WTC11 (cell line): ENCODE data around the gene KRT222. TPM values are rescaled to one million over a fixed set of nuclear protein-coding genes. Genes with fewer than 3 reads are reported as not detected.
A peak's percentile ranks its signal among the peaks of the same experiment; 100 is the strongest.

ENCODE experiments used
- ATAC-seq: fragments of 200-7000 bp; cut with Tn5 transposase; 2 replicates; pipeline ENCODE4 v1.10.0; 2021; ENCODE audit warnings: mild to moderate bottlenecking, moderate library complexity
- CTCF ChIA-PET: fragments of 300-600 bp; sonication (Branson Sonifier 250); formaldehyde crosslinking; loops from one replicate; lab custom pipeline; 2021; ENCODE audit warnings: antibody characterized with exemption; lab: Charles Lee
- POLR2A ChIA-PET: fragments of 350-600 bp; sonication (Branson Sonifier 250); formaldehyde crosslinking; loops from one replicate; lab custom pipeline; 2021; ENCODE audit warnings: antibody characterized with exemption; lab: Charles Lee
- DNase-seq: peaks from one replicate; pipeline ENCODE4 v3.0.0; 2021; ENCODE audit warnings: low spot score
- H3K27ac Mint-ChIP-seq: 2 replicates; pipeline ENCODE4 v1.8.0; 2021; ENCODE audit warnings: mixed read lengths
- H3K27me3 Mint-ChIP-seq: 2 replicates; pipeline ENCODE4 v1.8.0; 2021; ENCODE audit warnings: low read depth, mild to moderate bottlenecking, moderate library complexity, mixed read lengths
- H3K36me3 Mint-ChIP-seq: 2 replicates; pipeline ENCODE4 v1.8.0; 2021; ENCODE audit warnings: mixed read lengths
- H3K4me1 Mint-ChIP-seq: 2 replicates; pipeline ENCODE4 v1.8.0; 2022; ENCODE audit warnings: mixed read lengths
- H3K4me3 Mint-ChIP-seq: 2 replicates; pipeline ENCODE4 v1.8.0; 2021; ENCODE audit warnings: mild to moderate bottlenecking, moderate library complexity, mixed read lengths
- H3K9me3 Mint-ChIP-seq: 2 replicates; pipeline ENCODE4 v1.8.0; 2021; ENCODE audit warnings: mixed read lengths
- ATF2 ChIP-seq: sonication (generic); formaldehyde crosslinking; IDR thresholded peaks from 2 replicates; pipeline ENCODE4 v1.8.1; 2022; ENCODE audit warnings: low read depth, missing genetic modification reagents, borderline replicate concordance
- E2F1 ChIP-seq: sonication (generic); formaldehyde crosslinking; IDR thresholded peaks from 2 replicates; pipeline ENCODE4 v1.8.0; 2022; ENCODE audit warnings: mild to moderate bottlenecking, missing genetic modification reagents
- ELF4 ChIP-seq: sonication (generic); formaldehyde crosslinking; IDR thresholded peaks from 2 replicates; pipeline ENCODE4 v1.8.1; 2022; ENCODE audit warnings: low read depth, mild to moderate bottlenecking, moderate library complexity, missing genetic modification reagents
- FOXJ3 ChIP-seq: sonication (generic); formaldehyde crosslinking; IDR thresholded peaks from 2 replicates; pipeline ENCODE4 v1.9.0; 2021; ENCODE audit warnings: missing genetic modification reagents, mild to moderate bottlenecking, borderline replicate concordance
- FOXK1 ChIP-seq: sonication (generic); formaldehyde crosslinking; IDR thresholded peaks from 2 replicates; pipeline ENCODE4 v1.8.0; 2022; ENCODE audit warnings: mild to moderate bottlenecking, moderate library complexity, missing genetic modification reagents
- HMGA2 ChIP-seq: fragments of 250-450 bp; sonication (Bioruptor Pico); IDR thresholded peaks from 2 replicates; pipeline ENCODE4 v1.4.0; 2021; ENCODE audit warnings: mild to moderate bottlenecking, moderate library complexity
- JUN ChIP-seq: sonication (generic); formaldehyde crosslinking; IDR thresholded peaks from 2 replicates; pipeline ENCODE4 v1.8.0; 2023; ENCODE audit warnings: mild to moderate bottlenecking, missing genetic modification reagents
- KAT7 ChIP-seq: sonication (generic); formaldehyde crosslinking; IDR thresholded peaks from 2 replicates; pipeline ENCODE4 v1.8.1; 2023; ENCODE audit warnings: missing genetic modification reagents, mild to moderate bottlenecking, borderline replicate concordance
- MXD4 ChIP-seq: fragments of 250-450 bp; sonication (Bioruptor Pico); IDR thresholded peaks from 2 replicates; pipeline ENCODE4 v1.8.0; 2021; ENCODE audit warnings: mild to moderate bottlenecking, moderate library complexity, borderline replicate concordance
- NFATC4 ChIP-seq: fragments of 250-450 bp; sonication (Bioruptor Pico); IDR thresholded peaks from 2 replicates; pipeline ENCODE4 v1.9.0; 2021; ENCODE audit warnings: mild to moderate bottlenecking
- NR1H2 ChIP-seq: sonication (generic); formaldehyde crosslinking; IDR thresholded peaks from 2 replicates; pipeline ENCODE4 v1.9.0; 2021; ENCODE audit warnings: mild to moderate bottlenecking, moderate library complexity, missing genetic modification reagents
- OVOL2 ChIP-seq: fragments of 250-450 bp; sonication (Bioruptor Pico); IDR thresholded peaks from 2 replicates; pipeline ENCODE4 v1.9.0; 2021; ENCODE audit warnings: mild to moderate bottlenecking, borderline replicate concordance
- SMAD3 ChIP-seq: sonication (generic); formaldehyde crosslinking; IDR thresholded peaks from 2 replicates; pipeline ENCODE4 v1.8.0; 2022; ENCODE audit warnings: missing genetic modification reagents, mild to moderate bottlenecking, borderline replicate concordance
- SMAD4 ChIP-seq: sonication (generic); formaldehyde crosslinking; IDR thresholded peaks from 2 replicates; pipeline ENCODE4 v1.8.0; 2022; ENCODE audit warnings: mild to moderate bottlenecking, missing genetic modification reagents
- TCF7 ChIP-seq: sonication (generic); formaldehyde crosslinking; IDR thresholded peaks from 2 replicates; pipeline ENCODE4 v1.8.0; 2022; ENCODE audit warnings: mild to moderate bottlenecking, low read depth, missing genetic modification reagents, moderate library complexity
- TEAD4 ChIP-seq: sonication (generic); formaldehyde crosslinking; IDR thresholded peaks from 2 replicates; pipeline ENCODE4 v1.8.0; 2022; ENCODE audit warnings: mild to moderate bottlenecking, missing genetic modification reagents
- TP53 ChIP-seq: sonication (generic); formaldehyde crosslinking; IDR thresholded peaks from 2 replicates; pipeline ENCODE4 v1.8.1; 2023; ENCODE audit warnings: mild to moderate bottlenecking, missing genetic modification reagents
- ZNF121 ChIP-seq: sonication (generic); formaldehyde crosslinking; IDR thresholded peaks from 2 replicates; pipeline ENCODE4 v1.8.0; 2023; ENCODE audit warnings: missing genetic modification reagents
- ZNF263 ChIP-seq: sonication (generic); formaldehyde crosslinking; IDR thresholded peaks from 2 replicates; pipeline ENCODE4 v1.8.1; 2022; ENCODE audit warnings: low read depth, mild to moderate bottlenecking, moderate library complexity, missing genetic modification reagents
- ZNF281 ChIP-seq: sonication (generic); formaldehyde crosslinking; IDR thresholded peaks from 2 replicates; pipeline ENCODE4 v1.8.0; 2023; ENCODE audit warnings: mild to moderate bottlenecking, missing genetic modification reagents
- ZNF317 ChIP-seq: sonication (generic); formaldehyde crosslinking; IDR thresholded peaks from 2 replicates; pipeline ENCODE4 v1.8.1; 2023; ENCODE audit warnings: low read depth, mild to moderate bottlenecking, moderate library complexity, missing genetic modification reagents, borderline replicate concordance
- ZNF532 ChIP-seq: fragments of 250-450 bp; sonication (Bioruptor Pico); IDR thresholded peaks from 2 replicates; pipeline ENCODE4 v1.9.0; 2021; ENCODE audit warnings: mild to moderate bottlenecking, borderline replicate concordance
- total RNA-seq: library from RNA; stranded (reverse); gene quantifications from 3 replicates; pipeline ENCODE4 v1.2.3, GENCODE V29; 2021

Gene KRT222
- total RNA-seq, 1 experiment from 2014 or later: 0.09 TPM

GRCh38 chr17:40606548-40607353, 58.2 kb downstream of the KRT222 start:
- ATAC-seq (peak; percentile 60; the same call in 1 of the 2 replicates), DNase-seq (no peak)
- Mint-ChIP-seq H3K4me3 (no peak overlapping the region), H3K9me3 (no peaks in the 10 kb centered on the region), H3K27me3 (no peaks in the 10 kb centered on the region; the same call in 1 of the 2 replicates), H3K27ac (no peak overlapping the region), H3K4me1 (peaks cover 17% of the 10 kb centered on the region), H3K36me3 (no peaks in the 10 kb centered on the region)
- TF ChIP-seq HMGA2 (CRISPR knock-in tag) (no peak), TP53 (no peak), ZNF317 (CRISPR knock-in tag) (no peak), E2F1 (no peak), KAT7 (CRISPR knock-in tag) (no peak), SMAD3 (no peak), NR1H2 (CRISPR knock-in tag) (no peak), NFATC4 (no peak), ZNF281 (no peak), ZNF121 (CRISPR knock-in tag) (no peak)
- CTCF ChIA-PET: interaction anchor here (1.0 to 1.4 kb wide), 3 partner anchors 9 to 47 kb away, joined by 4 to 9 read pairs (median 8); no protein-coding TSS in a partner anchor
- POLR2A ChIA-PET: interaction anchor here (1.0 kb wide), 1 partner anchor 20 kb away, joined by 3 read pairs; no protein-coding TSS in a partner anchor

- ChIA-PET CTCF (interaction anchor here (1.1 to 2.3 kb wide), 3 partner anchors 10 to 45 kb away, joined by 3 to 9 read pairs (median 5); no protein-coding TSS in a partner anchor), POLR2A (no interaction called here)
- Mint-ChIP-seq H3K4me3 (no peak overlapping the region), H3K27ac (no peak overlapping the region), H3K36me3 (no peaks in the 10 kb centered on the region), H3K4me1 (peaks cover 22% of the 10 kb centered on the region), H3K27me3 (no peaks in the 10 kb centered on the region), H3K9me3 (no peaks in the 10 kb centered on the region)
- DNase-seq: no peak
- ATAC-seq: no peak
- TF ChIP-seq KAT7 (CRISPR knock-in tag): no peak
- TF ChIP-seq E2F1: no peak
- TF ChIP-seq ZNF532 (CRISPR knock-in tag): no peak
- no peak for TF ChIP-seq FOXJ3 (CRISPR knock-in tag)
- TF ChIP-seq TCF7: no peak
- TF ChIP-seq SMAD4 (CRISPR knock-in tag): no peak
- no peak for TF ChIP-seq FOXK1 (CRISPR knock-in tag)
- TF ChIP-seq JUN (CRISPR knock-in tag): no peak
- TF ChIP-seq MXD4: no peak
- TF ChIP-seq OVOL2 (CRISPR knock-in tag): no peak
- TF ChIP-seq ELF4 (CRISPR knock-in tag): no peak
- TF ChIP-seq TEAD4 (CRISPR knock-in tag): no peak
- TF ChIP-seq ATF2 (CRISPR knock-in tag): no peak
- no peak for TF ChIP-seq ZNF263 (CRISPR knock-in tag)
Observed at GRCh38 chr17:40605306-40605705, 59.7 kb downstream of the KRT222 start.
